HG03442 (cell line): Measurements from ENCODE around the gene FKBP14.

Experiments used
- ATAC-seq: cut with Tn5 transposase; IDR thresholded peaks from one replicate; pipeline ENCODE4 v1.9.1; 2021; ENCODE audit warnings: mild to moderate bottlenecking, moderate library complexity; ENCODE audit not compliant: unreplicated experiment

FKBP14 gene

GRCh38 chr7:29991937-29992336, 34.6 kb downstream of the FKBP14 start:
- ATAC-seq = no peak

GRCh38 chr7:29990931-29991330, 35.6 kb downstream of the FKBP14 start:
- no peak for ATAC-seq

GRCh38 chr7:29989257-29989995, 37.1 kb downstream of the FKBP14 start, which contains the start of gene SCRN1:
TSS of gene SCRN1 (minus strand) at chr7:29989801. CDS start at chr7:29969067, 20,734 bp downstream.
- ATAC-seq = peak; percentile 32

GRCh38 chr7:29988424-29989256, 37.9 kb downstream of the FKBP14 start:
- ATAC-seq = peak; percentile 37

GRCh38 chr7:29987811-29988317, 38.6 kb downstream of the FKBP14 start:
- ATAC-seq = no peak

GRCh38 chr7:29987083-29987482, 39.4 kb downstream of the FKBP14 start:
- no peak for ATAC-seq

GRCh38 chr7:29980151-29980550, 46.4 kb downstream of the FKBP14 start:
- ATAC-seq = no peak

- ATAC-seq = no peak
These were observed 48.4 kb downstream of the FKBP14 start for GRCh38 chr7:29977886-29978651.

- no peak for ATAC-seq
These were observed 49.7 kb downstream of the FKBP14 start for GRCh38 chr7:29976673-29977415.

GRCh38 chr7:29976266-29976665, 50.2 kb downstream of the FKBP14 start:
- ATAC-seq = no peak

GRCh38 chr7:29975561-29975960, 50.9 kb downstream of the FKBP14 start:
- no peak for ATAC-seq

- ATAC-seq = no peak
These were observed 52.2 kb downstream of the FKBP14 start for GRCh38 chr7:29974286-29974685.

GRCh38 chr7:29972315-29972669, 54.2 kb downstream of the FKBP14 start:
- no peak for ATAC-seq

GRCh38 chr7:29971566-29972314, 54.8 kb downstream of the FKBP14 start:
- ATAC-seq = no peak

GRCh38 chr7:29970158-29970557, 56.3 kb downstream of the FKBP14 start:
- no peak for ATAC-seq

- ATAC-seq = no peak
These were observed 56.8 kb downstream of the FKBP14 start for GRCh38 chr7:29969738-29970137.

- ATAC-seq = no peak
These were observed 57.7 kb downstream of the FKBP14 start for GRCh38 chr7:29968683-29969395.

GRCh38 chr7:29965030-29965429, 61.5 kb downstream of the FKBP14 start:
- ATAC-seq = no peak

- no peak for ATAC-seq
These were observed 64.5 kb downstream of the FKBP14 start for GRCh38 chr7:29962035-29962434.
